ENCODE data around the gene CBLN3.

Gene CBLN3

DNA sequence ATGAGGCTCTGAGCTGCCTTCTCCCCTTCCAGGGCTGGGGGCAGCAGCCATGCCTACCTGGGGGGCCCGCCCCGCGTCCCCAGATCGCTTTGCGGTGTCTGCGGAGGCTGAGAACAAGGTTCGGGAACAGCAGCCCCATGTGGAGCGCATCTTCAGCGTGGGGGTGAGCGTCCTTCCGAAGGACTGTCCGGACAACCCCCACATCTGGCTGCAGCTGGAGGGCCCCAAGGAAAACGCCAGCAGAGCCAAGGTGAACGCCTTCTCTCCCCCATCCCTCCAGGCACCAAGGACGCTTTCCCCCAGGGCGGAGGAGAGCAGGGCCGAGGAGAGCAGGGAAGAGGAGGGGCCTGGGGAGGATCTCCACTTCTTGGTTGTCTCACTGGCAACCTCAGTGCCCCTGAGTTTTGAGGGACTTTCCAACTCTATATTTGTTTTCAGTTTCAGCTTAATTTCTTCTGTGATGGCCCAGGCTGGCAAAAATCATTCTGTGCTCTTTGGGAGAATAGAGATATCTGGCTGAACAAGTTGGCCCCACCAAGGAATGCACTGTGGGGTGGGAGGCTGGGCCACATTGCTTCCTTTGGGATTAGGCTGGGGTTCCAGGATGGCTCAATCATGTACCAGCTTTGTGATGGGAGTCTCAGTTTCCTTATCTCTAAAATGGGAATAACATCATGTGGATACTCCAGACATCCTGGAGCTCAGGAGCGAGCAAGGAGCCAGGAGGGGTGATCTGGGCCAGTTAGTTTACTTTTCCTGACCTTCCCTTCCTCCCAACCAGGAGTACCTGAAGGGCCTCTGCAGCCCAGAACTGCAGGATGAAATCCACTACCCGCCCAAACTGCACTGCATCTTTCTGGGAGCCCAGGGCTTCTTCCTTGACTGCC, 1.5 kb upstream of the CBLN3 start:
- Histone ChIP-seq H3K9me3 (ENCODE audit: control insufficient read depth, insufficient read depth, low read depth, low read length) (no peaks in the 10 kb centered on the region), H3K36me3 (ENCODE audit: control insufficient read depth, insufficient read depth, low read length) (peaks cover 17% of the 10 kb centered on the region), H3K4me1 (ENCODE audit: control insufficient read depth, insufficient read depth, low read length) (peaks cover 24% of the 10 kb centered on the region), H3K9ac (ENCODE audit: low read length) (peak overlapping the region; percentile 40), H3K4me3 (ENCODE audit: low read depth, low read length) (peak overlapping the region; percentile 73), H3K27me3 (ENCODE audit: control insufficient read depth, insufficient read depth, low read length) (peaks cover 5% of the 10 kb centered on the region; the same call in 1 of the 2 replicates), H3K27ac (ENCODE audit: low read depth, low read length) (no peak overlapping the region)

GRCh38 chr14:24430143-24430681, 744 bp upstream of the CBLN3 start:
- Histone ChIP-seq H3K27me3 (ENCODE audit: control insufficient read depth, insufficient read depth, low read length) (peaks cover 5% of the 10 kb centered on the region; the same call in 1 of the 2 replicates), H3K9ac (ENCODE audit: low read length) (peak overlapping the region; percentile 40), H3K4me1 (ENCODE audit: control insufficient read depth, insufficient read depth, low read length) (peaks cover 24% of the 10 kb centered on the region), H3K27ac (ENCODE audit: low read depth, low read length) (peak overlapping the region; percentile 74; the same call in 1 of the 2 replicates), H3K4me3 (ENCODE audit: low read depth, low read length) (peak overlapping the region; percentile 73), H3K36me3 (ENCODE audit: control insufficient read depth, insufficient read depth, low read length) (peaks cover 17% of the 10 kb centered on the region), H3K9me3 (ENCODE audit: control insufficient read depth, insufficient read depth, low read depth, low read length) (no peaks in the 10 kb centered on the region)

GRCh38 chr14:24428628-24429394, 657 bp downstream of the CBLN3 start:
- H3K4me1 ChIP-seq (ENCODE audit: control insufficient read depth, insufficient read depth, low read length): peaks cover 24% of the 10 kb centered on the region
- H3K4me3 ChIP-seq (ENCODE audit: low read depth, low read length): peak overlapping the region; percentile 73
- peaks cover 5% of the 10 kb centered on the region; the same call in 1 of the 2 replicates for H3K27me3 ChIP-seq (ENCODE audit: control insufficient read depth, insufficient read depth, low read length)
- no peaks in the 10 kb centered on the region for H3K9me3 ChIP-seq (ENCODE audit: control insufficient read depth, insufficient read depth, low read depth, low read length)
- peaks cover 14% of the 10 kb centered on the region for H3K36me3 ChIP-seq (ENCODE audit: control insufficient read depth, insufficient read depth, low read length)
- no peak overlapping the region for H3K27ac ChIP-seq (ENCODE audit: low read depth, low read length)
- H3K9ac ChIP-seq (ENCODE audit: low read length): no peak overlapping the region

DNA sequence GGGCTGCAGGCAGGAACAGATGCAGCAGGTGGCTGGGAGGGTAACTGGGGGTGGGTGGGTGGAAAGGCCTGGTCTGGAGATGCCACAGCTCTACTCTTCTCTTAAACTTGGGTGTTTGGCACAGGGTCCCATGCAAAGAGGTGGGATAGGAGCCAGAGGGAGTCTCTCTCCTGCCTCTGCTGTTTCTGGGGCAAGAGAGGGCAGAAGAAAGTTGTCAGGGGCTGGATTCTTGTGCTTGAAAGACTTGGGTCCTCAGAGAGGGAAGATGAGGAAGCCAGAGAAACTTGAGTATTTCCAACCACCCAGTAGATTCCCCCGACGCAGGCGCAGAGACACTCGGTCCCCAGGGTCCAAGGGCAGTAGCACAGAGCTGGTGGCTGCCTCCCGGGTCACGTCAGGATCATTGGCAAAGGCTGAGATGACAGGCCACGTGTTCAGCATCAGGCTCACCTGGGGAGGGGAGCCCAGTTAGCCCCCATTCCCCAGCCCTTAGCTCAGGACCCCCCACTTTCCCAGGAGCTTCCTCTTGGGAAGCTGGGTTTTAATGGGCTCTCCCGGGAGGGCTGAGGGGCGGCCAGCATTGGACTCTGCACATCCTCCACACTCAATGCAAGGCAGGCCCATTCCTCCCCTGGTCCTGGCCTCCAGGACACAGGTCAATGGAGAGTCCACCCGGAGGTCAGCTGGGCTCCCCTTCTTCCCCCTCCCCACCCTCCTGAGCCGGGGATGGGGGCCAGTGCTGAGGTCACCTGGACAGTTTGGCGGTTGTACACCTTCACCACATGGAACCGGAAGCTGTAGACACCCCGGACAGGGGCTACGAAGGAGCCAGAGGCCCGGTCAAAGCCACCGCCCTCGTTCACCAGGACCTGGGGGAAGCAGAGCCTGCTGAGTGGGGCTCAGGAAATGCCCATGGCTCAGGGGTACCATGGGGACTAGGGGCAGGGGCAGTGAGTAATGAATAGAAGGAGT, 1.6 kb downstream of the CBLN3 start:
- Histone ChIP-seq H3K27ac (ENCODE audit: low read depth, low read length) (no peak overlapping the region), H3K4me1 (ENCODE audit: control insufficient read depth, insufficient read depth, low read length) (peaks cover 24% of the 10 kb centered on the region), H3K36me3 (ENCODE audit: control insufficient read depth, insufficient read depth, low read length) (peaks cover 6% of the 10 kb centered on the region), H3K9ac (ENCODE audit: low read length) (no peak overlapping the region), H3K9me3 (ENCODE audit: control insufficient read depth, insufficient read depth, low read depth, low read length) (no peaks in the 10 kb centered on the region), H3K27me3 (ENCODE audit: control insufficient read depth, insufficient read depth, low read length) (peaks cover 13% of the 10 kb centered on the region), H3K4me3 (ENCODE audit: low read depth, low read length) (no peak overlapping the region)

GRCh38 chr14:24426912-24427536, 2.4 kb downstream of the CBLN3 start:
- H3K4me3 ChIP-seq (ENCODE audit: low read depth, low read length): no peak overlapping the region
- no peak overlapping the region for H3K9ac ChIP-seq (ENCODE audit: low read length)
- H3K27ac ChIP-seq (ENCODE audit: low read depth, low read length): no peak overlapping the region
- H3K36me3 ChIP-seq (ENCODE audit: control insufficient read depth, insufficient read depth, low read length): no peaks in the 10 kb centered on the region
- no peaks in the 10 kb centered on the region for H3K9me3 ChIP-seq (ENCODE audit: control insufficient read depth, insufficient read depth, low read depth, low read length)
- peaks cover 24% of the 10 kb centered on the region for H3K4me1 ChIP-seq (ENCODE audit: control insufficient read depth, insufficient read depth, low read length)
- H3K27me3 ChIP-seq (ENCODE audit: control insufficient read depth, insufficient read depth, low read length): peaks cover 15% of the 10 kb centered on the region

DNA sequence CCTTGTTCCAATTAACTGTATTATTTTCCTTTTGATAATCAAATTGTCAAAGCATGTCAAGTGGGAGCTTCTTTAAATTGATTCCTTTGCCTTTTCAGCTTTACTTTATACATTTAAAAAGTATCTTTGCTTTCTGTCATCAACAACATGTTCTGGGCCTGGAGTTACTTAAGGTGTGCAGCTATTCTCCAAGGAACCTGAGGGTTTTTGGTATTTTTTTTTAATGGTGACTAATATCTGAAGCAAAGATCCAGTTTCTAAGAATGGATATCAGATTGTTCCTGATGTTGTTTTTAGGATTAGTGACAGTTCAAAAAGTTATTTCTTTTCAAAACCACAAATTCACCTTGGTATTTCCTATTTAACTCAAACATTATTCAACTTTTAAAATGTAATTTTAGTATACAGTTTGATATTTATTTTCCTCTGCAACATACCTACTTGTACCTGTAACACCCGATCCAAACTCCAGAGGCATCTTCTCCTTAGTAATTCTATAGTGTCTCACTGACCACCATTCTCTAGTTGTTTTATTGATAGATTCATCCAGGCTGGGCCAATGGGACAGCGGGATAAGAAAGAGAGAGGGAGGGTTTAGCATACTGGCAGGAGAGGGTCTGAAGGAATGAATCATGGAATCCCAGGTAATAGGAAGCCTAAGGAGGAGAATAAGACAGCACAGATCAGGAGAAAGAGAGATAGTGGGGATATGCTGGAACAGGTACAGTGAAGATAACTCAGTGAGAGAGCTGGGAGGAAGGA, 3.1 kb downstream of the CBLN3 start:
- Histone ChIP-seq H3K27me3 (ENCODE audit: control insufficient read depth, insufficient read depth, low read length) (peaks cover 15% of the 10 kb centered on the region), H3K4me3 (ENCODE audit: low read depth, low read length) (no peak overlapping the region), H3K9me3 (ENCODE audit: control insufficient read depth, insufficient read depth, low read depth, low read length) (no peaks in the 10 kb centered on the region), H3K27ac (ENCODE audit: low read depth, low read length) (no peak overlapping the region), H3K9ac (ENCODE audit: low read length) (no peak overlapping the region), H3K4me1 (ENCODE audit: control insufficient read depth, insufficient read depth, low read length) (peaks cover 18% of the 10 kb centered on the region), H3K36me3 (ENCODE audit: control insufficient read depth, insufficient read depth, low read length) (no peaks in the 10 kb centered on the region)

DNA sequence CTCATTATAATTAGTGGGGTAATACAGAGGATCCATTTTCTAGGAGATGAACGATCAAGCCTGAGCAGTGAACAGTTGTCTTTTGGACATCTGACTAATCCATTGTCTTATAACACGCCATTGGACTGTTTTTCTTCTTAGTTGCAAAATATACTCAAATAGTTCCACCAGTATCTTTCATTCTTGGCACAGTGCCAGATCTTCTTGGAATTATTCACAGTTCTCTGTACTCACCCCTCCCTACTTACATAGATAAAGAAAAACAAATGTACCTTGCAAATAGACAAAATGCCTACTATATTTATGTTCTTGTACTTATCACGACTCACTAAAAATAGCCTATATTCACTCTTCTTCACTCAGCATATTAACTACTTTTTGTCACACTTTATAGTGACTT, 3.8 kb downstream of the CBLN3 start:
- Histone ChIP-seq H3K27me3 (ENCODE audit: control insufficient read depth, insufficient read depth, low read length) (peaks cover 15% of the 10 kb centered on the region), H3K36me3 (ENCODE audit: control insufficient read depth, insufficient read depth, low read length) (no peaks in the 10 kb centered on the region), H3K27ac (ENCODE audit: low read depth, low read length) (no peak overlapping the region), H3K9ac (ENCODE audit: low read length) (no peak overlapping the region), H3K4me1 (ENCODE audit: control insufficient read depth, insufficient read depth, low read length) (peaks cover 12% of the 10 kb centered on the region), H3K9me3 (ENCODE audit: control insufficient read depth, insufficient read depth, low read depth, low read length) (no peaks in the 10 kb centered on the region), H3K4me3 (ENCODE audit: low read depth, low read length) (no peak overlapping the region)

GRCh38 chr14:24422694-24423601, 6.5 kb downstream of the CBLN3 start:
- Histone ChIP-seq H3K9ac (ENCODE audit: low read length) (no peak overlapping the region), H3K4me1 (ENCODE audit: control insufficient read depth, insufficient read depth, low read length) (0 out of 2 replicates have a peak, but pooled peaks cover 5% of the 10 kb centered on the region), H3K27ac (ENCODE audit: low read depth, low read length) (no peak overlapping the region), H3K36me3 (ENCODE audit: control insufficient read depth, insufficient read depth, low read length) (no peaks in the 10 kb centered on the region), H3K4me3 (ENCODE audit: low read depth, low read length) (no peak overlapping the region), H3K9me3 (ENCODE audit: control insufficient read depth, insufficient read depth, low read depth, low read length) (no peaks in the 10 kb centered on the region), H3K27me3 (ENCODE audit: control insufficient read depth, insufficient read depth, low read length) (peaks cover 22% of the 10 kb centered on the region)

GRCh38 chr14:24422261-24422660, 7.2 kb downstream of the CBLN3 start:
- Histone ChIP-seq H3K4me1 (ENCODE audit: control insufficient read depth, insufficient read depth, low read length) (0 out of 2 replicates have a peak, but pooled peaks cover 5% of the 10 kb centered on the region), H3K27me3 (ENCODE audit: control insufficient read depth, insufficient read depth, low read length) (peaks cover 22% of the 10 kb centered on the region), H3K36me3 (ENCODE audit: control insufficient read depth, insufficient read depth, low read length) (no peaks in the 10 kb centered on the region), H3K4me3 (ENCODE audit: low read depth, low read length) (no peak overlapping the region), H3K9me3 (ENCODE audit: control insufficient read depth, insufficient read depth, low read depth, low read length) (no peaks in the 10 kb centered on the region), H3K9ac (ENCODE audit: low read length) (no peak overlapping the region), H3K27ac (ENCODE audit: low read depth, low read length) (no peak overlapping the region)

Data from HUES6 (cell line).